ENCODE measurements around the gene WDR88.
"Not testable (repeated sequence)": the region's sequence is repeated elsewhere in the genome, so short reads cannot be mapped to it uniquely, and the experiment has no call there.

The WDR88 gene

GRCh38 chr19:33147538-33147937 lies 15.6 kb downstream of the WDR88 start:
- H3K27me3 ChIP-seq (ENCODE audit: control insufficient read depth in 1 of 2, insufficient read depth in 2 of 2, low read length in 2 of 2), result no peaks in the 10 kb centered on the region
- no peak overlapping the region for H3K27ac ChIP-seq (ENCODE audit: low read depth, low read length)
- no peaks in the 10 kb centered on the region for H3K36me3 ChIP-seq (ENCODE audit: control insufficient read depth in 1 of 2, insufficient read depth in 2 of 2, low read length in 2 of 2)
- no peaks in the 10 kb centered on the region for H3K9me3 ChIP-seq (ENCODE audit: control insufficient read depth in 1 of 2, low read length in 2 of 2)
- H3K4me1 ChIP-seq (ENCODE audit: control insufficient read depth in 1 of 2, insufficient read depth in 2 of 2, low read length in 2 of 2), result peaks cover 0 to 5% of the 10 kb centered on the region in 2 donors
- no peak overlapping the region for H3K4me3 ChIP-seq (ENCODE audit: low read depth in 1 of 2, low read length in 2 of 2)
- H3K9ac ChIP-seq (ENCODE audit: low read depth in 1 of 2, low read length in 2 of 2), result no peak overlapping the region

GRCh38 chr19:33150852-33151518 lies 19.1 kb downstream of the WDR88 start:
- Histone ChIP-seq H3K9ac (ENCODE audit: low read depth in 1 of 2, low read length in 2 of 2) (no peak overlapping the region), H3K27ac (ENCODE audit: low read depth, low read length) (no peak overlapping the region), H3K4me1 (ENCODE audit: control insufficient read depth in 1 of 2, insufficient read depth in 2 of 2, low read length in 2 of 2) (no peaks in the 10 kb centered on the region), H3K4me3 (ENCODE audit: low read depth in 1 of 2, low read length in 2 of 2) (no peak overlapping the region), H3K36me3 (ENCODE audit: control insufficient read depth in 1 of 2, insufficient read depth in 2 of 2, low read length in 2 of 2) (no peaks in the 10 kb centered on the region), H3K9me3 (ENCODE audit: control insufficient read depth in 1 of 2, low read length in 2 of 2) (no peaks in the 10 kb centered on the region), H3K27me3 (ENCODE audit: control insufficient read depth in 1 of 2, insufficient read depth in 2 of 2, low read length in 2 of 2) (no peaks in the 10 kb centered on the region)

GRCh38 chr19:33152176-33152575 lies 20.3 kb downstream of the WDR88 start:
- Histone ChIP-seq H3K36me3 (ENCODE audit: control insufficient read depth in 1 of 2, insufficient read depth in 2 of 2, low read length in 2 of 2) (no peaks in the 10 kb centered on the region), H3K9me3 (ENCODE audit: control insufficient read depth in 1 of 2, low read length in 2 of 2) (no peaks in the 10 kb centered on the region), H3K4me3 (ENCODE audit: low read depth in 1 of 2, low read length in 2 of 2) (no peak overlapping the region), H3K27ac (ENCODE audit: low read depth, low read length) (no peak overlapping the region), H3K27me3 (ENCODE audit: control insufficient read depth in 1 of 2, insufficient read depth in 2 of 2, low read length in 2 of 2) (no peaks in the 10 kb centered on the region), H3K4me1 (ENCODE audit: control insufficient read depth in 1 of 2, insufficient read depth in 2 of 2, low read length in 2 of 2) (no peaks in the 10 kb centered on the region), H3K9ac (ENCODE audit: low read depth in 1 of 2, low read length in 2 of 2) (no peak overlapping the region)

GRCh38 chr19:33152625-33153024 lies 20.7 kb downstream of the WDR88 start:
- not testable (repeated sequence) for H3K27me3 ChIP-seq (ENCODE audit: control insufficient read depth in 1 of 2, insufficient read depth in 2 of 2, low read length in 2 of 2); H3K9ac ChIP-seq (ENCODE audit: low read depth in 1 of 2, low read length in 2 of 2); H3K9me3 ChIP-seq (ENCODE audit: control insufficient read depth in 1 of 2, low read length in 2 of 2); H3K27ac ChIP-seq (ENCODE audit: low read depth, low read length); H3K36me3 ChIP-seq (ENCODE audit: control insufficient read depth in 1 of 2, insufficient read depth in 2 of 2, low read length in 2 of 2); H3K4me1 ChIP-seq (ENCODE audit: control insufficient read depth in 1 of 2, insufficient read depth in 2 of 2, low read length in 2 of 2); H3K4me3 ChIP-seq (ENCODE audit: low read depth in 1 of 2, low read length in 2 of 2)

GRCh38 chr19:33154313-33154712 lies 22.4 kb downstream of the WDR88 start:
- not testable (repeated sequence) for H3K27ac ChIP-seq (ENCODE audit: low read depth, low read length); H3K4me3 ChIP-seq (ENCODE audit: low read depth in 1 of 2, low read length in 2 of 2); H3K9me3 ChIP-seq (ENCODE audit: control insufficient read depth in 1 of 2, low read length in 2 of 2); H3K4me1 ChIP-seq (ENCODE audit: control insufficient read depth in 1 of 2, insufficient read depth in 2 of 2, low read length in 2 of 2); H3K36me3 ChIP-seq (ENCODE audit: control insufficient read depth in 1 of 2, insufficient read depth in 2 of 2, low read length in 2 of 2); H3K27me3 ChIP-seq (ENCODE audit: control insufficient read depth in 1 of 2, insufficient read depth in 2 of 2, low read length in 2 of 2); H3K9ac ChIP-seq (ENCODE audit: low read depth in 1 of 2, low read length in 2 of 2)

GRCh38 chr19:33156334-33156733 lies 24.4 kb downstream of the WDR88 start:
- Histone ChIP-seq H3K27me3 (ENCODE audit: control insufficient read depth in 1 of 2, insufficient read depth in 2 of 2, low read length in 2 of 2) (no peaks in the 10 kb centered on the region), H3K9me3 (ENCODE audit: control insufficient read depth in 1 of 2, low read length in 2 of 2) (no peaks in the 10 kb centered on the region), H3K9ac (ENCODE audit: low read depth in 1 of 2, low read length in 2 of 2) (no peak overlapping the region), H3K4me1 (ENCODE audit: control insufficient read depth in 1 of 2, insufficient read depth in 2 of 2, low read length in 2 of 2) (peaks cover 0 to 8% of the 10 kb centered on the region in 2 donors), H3K36me3 (ENCODE audit: control insufficient read depth in 1 of 2, insufficient read depth in 2 of 2, low read length in 2 of 2) (no peaks in the 10 kb centered on the region), H3K4me3 (ENCODE audit: low read depth in 1 of 2, low read length in 2 of 2) (no peak overlapping the region), H3K27ac (ENCODE audit: low read depth, low read length) (no peak overlapping the region)

- Histone ChIP-seq H3K9me3 (ENCODE audit: control insufficient read depth in 1 of 2, low read length in 2 of 2) (no peaks in the 10 kb centered on the region), H3K36me3 (ENCODE audit: control insufficient read depth in 1 of 2, insufficient read depth in 2 of 2, low read length in 2 of 2) (no peaks in the 10 kb centered on the region), H3K27ac (ENCODE audit: low read depth, low read length) (no peak overlapping the region), H3K4me3 (ENCODE audit: low read depth in 1 of 2, low read length in 2 of 2) (no peak overlapping the region), H3K27me3 (ENCODE audit: control insufficient read depth in 1 of 2, insufficient read depth in 2 of 2, low read length in 2 of 2) (no peaks in the 10 kb centered on the region), H3K9ac (ENCODE audit: low read depth in 1 of 2, low read length in 2 of 2) (no peak overlapping the region), H3K4me1 (ENCODE audit: control insufficient read depth in 1 of 2, insufficient read depth in 2 of 2, low read length in 2 of 2) (peaks cover 0 to 8% of the 10 kb centered on the region in 2 donors)
Observed at GRCh38 chr19:33157906-33158305, 26.0 kb downstream of the WDR88 start.

- Histone ChIP-seq H3K27me3 (ENCODE audit: control insufficient read depth in 1 of 2, insufficient read depth in 2 of 2, low read length in 2 of 2) (no peaks in the 10 kb centered on the region), H3K36me3 (ENCODE audit: control insufficient read depth in 1 of 2, insufficient read depth in 2 of 2, low read length in 2 of 2) (no peaks in the 10 kb centered on the region), H3K9me3 (ENCODE audit: control insufficient read depth in 1 of 2, low read length in 2 of 2) (no peaks in the 10 kb centered on the region), H3K4me1 (ENCODE audit: control insufficient read depth in 1 of 2, insufficient read depth in 2 of 2, low read length in 2 of 2) (peaks cover 0 to 8% of the 10 kb centered on the region in 2 donors), H3K4me3 (ENCODE audit: low read depth in 1 of 2, low read length in 2 of 2) (no peak overlapping the region), H3K9ac (ENCODE audit: low read depth in 1 of 2, low read length in 2 of 2) (no peak overlapping the region), H3K27ac (ENCODE audit: low read depth, low read length) (no peak overlapping the region)
Observed at GRCh38 chr19:33158365-33158764, 26.5 kb downstream of the WDR88 start.

GRCh38 chr19:33159149-33159548 lies 27.2 kb downstream of the WDR88 start:
- H3K4me1 ChIP-seq (ENCODE audit: control insufficient read depth in 1 of 2, insufficient read depth in 2 of 2, low read length in 2 of 2), result peaks cover 0 to 8% of the 10 kb centered on the region in 2 donors
- no peaks in the 10 kb centered on the region for H3K36me3 ChIP-seq (ENCODE audit: control insufficient read depth in 1 of 2, insufficient read depth in 2 of 2, low read length in 2 of 2)
- H3K9ac ChIP-seq (ENCODE audit: low read depth in 1 of 2, low read length in 2 of 2), result no peak overlapping the region
- no peak overlapping the region for H3K27ac ChIP-seq (ENCODE audit: low read depth, low read length)
- no peaks in the 10 kb centered on the region for H3K27me3 ChIP-seq (ENCODE audit: control insufficient read depth in 1 of 2, insufficient read depth in 2 of 2, low read length in 2 of 2)
- H3K9me3 ChIP-seq (ENCODE audit: control insufficient read depth in 1 of 2, low read length in 2 of 2), result no peaks in the 10 kb centered on the region
- H3K4me3 ChIP-seq (ENCODE audit: low read depth in 1 of 2, low read length in 2 of 2), result no peak overlapping the region

GRCh38 chr19:33159893-33160292 lies 28.0 kb downstream of the WDR88 start:
- H3K4me1 ChIP-seq (ENCODE audit: control insufficient read depth in 1 of 2, insufficient read depth in 2 of 2, low read length in 2 of 2), result peaks cover 0 to 8% of the 10 kb centered on the region in 2 donors
- no peaks in the 10 kb centered on the region for H3K27me3 ChIP-seq (ENCODE audit: control insufficient read depth in 1 of 2, insufficient read depth in 2 of 2, low read length in 2 of 2)
- no peak overlapping the region for H3K4me3 ChIP-seq (ENCODE audit: low read depth in 1 of 2, low read length in 2 of 2)
- H3K36me3 ChIP-seq (ENCODE audit: control insufficient read depth in 1 of 2, insufficient read depth in 2 of 2, low read length in 2 of 2), result no peaks in the 10 kb centered on the region
- H3K9ac ChIP-seq (ENCODE audit: low read depth in 1 of 2, low read length in 2 of 2), result no peak overlapping the region
- no peak overlapping the region for H3K27ac ChIP-seq (ENCODE audit: low read depth, low read length)
- H3K9me3 ChIP-seq (ENCODE audit: control insufficient read depth in 1 of 2, low read length in 2 of 2), result no peaks in the 10 kb centered on the region

- H3K27ac ChIP-seq (ENCODE audit: low read depth, low read length), result no peak overlapping the region
Observed at GRCh38 chr19:33161201-33161600, 29.3 kb downstream of the WDR88 start.

More at GRCh38 chr19:33161201-33161600, 29.3 kb downstream of the WDR88 start:
- Histone ChIP-seq H3K9me3 (ENCODE audit: control insufficient read depth in 1 of 2, low read length in 2 of 2) (no peaks in the 10 kb centered on the region), H3K9ac (ENCODE audit: low read depth in 1 of 2, low read length in 2 of 2) (no peak overlapping the region), H3K27me3 (ENCODE audit: control insufficient read depth in 1 of 2, insufficient read depth in 2 of 2, low read length in 2 of 2) (no peaks in the 10 kb centered on the region), H3K4me1 (ENCODE audit: control insufficient read depth in 1 of 2, insufficient read depth in 2 of 2, low read length in 2 of 2) (peaks cover 0 to 8% of the 10 kb centered on the region in 2 donors), H3K4me3 (ENCODE audit: low read depth in 1 of 2, low read length in 2 of 2) (no peak overlapping the region), H3K36me3 (ENCODE audit: control insufficient read depth in 1 of 2, insufficient read depth in 2 of 2, low read length in 2 of 2) (no peaks in the 10 kb centered on the region)
